Activated naive CD8-positive, alpha-beta T cell treated with anti-CD3 and anti-CD28 coated beads for 36 hours (primary cell): Measurements from ENCODE around the gene ACHE. TPM values are rescaled to one million over a fixed set of nuclear protein-coding genes. Genes with fewer than 3 reads are reported as not detected.

Source experiments
- total RNA-seq, 2 experiments: library from RNA; stranded (reverse); gene quantifications; one replicate each; pipeline ENCODE4 v1.2.3, GENCODE V29; 2021

Gene ACHE
- total RNA-seq, 2 experiments from 2014 or later: 0.14 TPM; not detected in 1

Other genes with a start within 250 kb of the ACHE start
- not detected for gene ACTL6B, start 239.4 kb downstream of the ACHE start, total RNA-seq
- gene GNB2, start 222.1 kb downstream of the ACHE start, total RNA-seq: 100 to 1,000 TPM; 200 to 202 TPM
- gene GIGYF1, start 201.6 kb downstream of the ACHE start, total RNA-seq: 10 to 100 TPM; 41.9 to 45.2 TPM
- gene POP7, start 189.8 kb downstream of the ACHE start, total RNA-seq: 10 to 100 TPM; 84.5 to 85.6 TPM
- gene EPO, start 175.4 kb downstream of the ACHE start, total RNA-seq: not detected
- not detected for gene ZAN, start 162.3 kb downstream of the ACHE start, total RNA-seq
- gene EPHB4, start 68.4 kb downstream of the ACHE start, total RNA-seq: 1 to 10 TPM; 2.5 to 2.9 TPM
- 10 to 100 TPM; 13.4 to 14.6 TPM for gene SLC12A9, start 43.2 kb downstream of the ACHE start, total RNA-seq
- gene TRIP6, start 28.5 kb downstream of the ACHE start, total RNA-seq: 10 to 100 TPM; 44.2 to 45.1 TPM
- gene SRRT, start 20.8 kb downstream of the ACHE start, total RNA-seq: 100 to 1,000 TPM; 296 to 297 TPM
- 1 to 10 TPM; 1.7 to 2.3 TPM for gene UFSP1, start 6.2 kb downstream of the ACHE start, total RNA-seq
- gene MUC3A, start 53.6 kb upstream of the ACHE start, total RNA-seq: not detected
- under 1 TPM in 1 of 2 experiments, not detected in 1; 0.66 TPM for gene MUC12, start 73.7 kb upstream of the ACHE start, total RNA-seq
- not detected for gene MUC17, start 124.2 kb upstream of the ACHE start, total RNA-seq
- gene TRIM56, start 189.6 kb upstream of the ACHE start, total RNA-seq: 10 to 100 TPM; 35.1 to 35.3 TPM
- under 1 TPM; 0.06 to 0.27 TPM for gene SERPINE1, start 231.2 kb upstream of the ACHE start, total RNA-seq